Keratinocyte (primary cell): Measurements from ENCODE around the gene ZNF789. TPM values are rescaled to one million over a fixed set of nuclear protein-coding genes. Genes with fewer than 3 reads are reported as not detected.

Experiments used
- DNase-seq: peaks from one replicate; pipeline ENCODE4 v3.0.0-alpha.2; 2011; ENCODE audit warnings: low read depth, missing footprints, low spot score
- FAIRE-seq: peaks from 2 replicates; lab custom pipeline; 2011; peaks lifted over from hg19 to GRCh38; lab: Jason Lieb, UNC
- H2AFZ ChIP-seq: 2 replicates; pipeline ENCODE4 v1.6.0; 2012; ENCODE audit warnings: low read length, control low read depth, inconsistent platforms; ENCODE audit not compliant: control insufficient read depth
- H3K27ac ChIP-seq: 2 replicates; pipeline ENCODE4 v1.5.1; 2011; ENCODE audit warnings: low read length; ENCODE audit not compliant: control insufficient read depth, insufficient read depth
- H3K27me3 ChIP-seq: 3 replicates; pipeline ENCODE4 v1.6.0; 2011; ENCODE audit warnings: low read length; ENCODE audit not compliant: control insufficient read depth, insufficient read depth; ENCODE audit errors: extremely low read depth
- H3K36me3 ChIP-seq, 2 experiments: 2 replicates in 1 of 2; 3 replicates in 1 of 2; pipeline ENCODE4 v1.5.1; 2011; ENCODE audit warnings: low read length in 2 of 2, mild to moderate bottlenecking in 1 of 2; ENCODE audit not compliant: control insufficient read depth in 2 of 2, insufficient read depth in 2 of 2; ENCODE audit errors: extremely low read depth in 1 of 2
- H3K4me1 ChIP-seq: 3 replicates; pipeline ENCODE4 v1.5.1; 2011; ENCODE audit warnings: low read length; ENCODE audit not compliant: control insufficient read depth, insufficient read depth; ENCODE audit errors: extremely low read depth
- H3K4me2 ChIP-seq: 3 replicates; pipeline ENCODE4 v1.6.0; 2011; ENCODE audit warnings: low read depth, low read length; ENCODE audit not compliant: control insufficient read depth, insufficient read depth; ENCODE audit errors: extremely low read depth
- H3K4me3 ChIP-seq, 3 experiments: fragments of 200-600 bp in 1 of 3; sonication (generic) in 1 of 3; 2 replicates in 2 of 3; 3 replicates in 1 of 3; pipeline ENCODE4 v1.5.1; 2011 to 2016; ENCODE audit warnings: low read length in 3 of 3, mild to moderate bottlenecking in 3 of 3, control low read depth in 2 of 3, inconsistent platforms in 1 of 3, low read depth in 1 of 3, mixed read lengths in 1 of 3, mixed run types in 1 of 3, moderate library complexity in 1 of 3; ENCODE audit not compliant: control insufficient read depth in 2 of 3, insufficient read depth in 2 of 3; ENCODE audit errors: extremely low read depth in 1 of 3
- H3K79me2 ChIP-seq: 2 replicates; pipeline ENCODE4 v1.6.0; 2012; ENCODE audit warnings: low read length; ENCODE audit not compliant: control insufficient read depth, insufficient read depth
- H3K9ac ChIP-seq: 3 replicates; pipeline ENCODE4 v1.6.0; 2011; ENCODE audit warnings: low read length; ENCODE audit not compliant: control insufficient read depth, insufficient read depth; ENCODE audit errors: extremely low read depth
- H3K9me1 ChIP-seq: 3 replicates; pipeline ENCODE4 v1.6.0; 2011; ENCODE audit warnings: low read length; ENCODE audit not compliant: control insufficient read depth, insufficient read depth; ENCODE audit errors: extremely low read depth
- H3K9me3 ChIP-seq: 2 replicates; pipeline ENCODE4 v1.5.1; 2012; ENCODE audit warnings: low read depth, low read length; ENCODE audit not compliant: control insufficient read depth
- H4K20me1 ChIP-seq: 3 replicates; pipeline ENCODE4 v1.6.0; 2011; ENCODE audit warnings: low read length; ENCODE audit not compliant: control insufficient read depth, insufficient read depth; ENCODE audit errors: extremely low read depth
- EZH2 ChIP-seq: IDR thresholded peaks from one replicate; pipeline ENCODE4 v1.6.1; 2012; ENCODE audit warnings: inconsistent platforms, mild to moderate bottlenecking, low read length, moderate library complexity
- dilution Hi-C: fragments of 300-500 bp; cut with MboI; formaldehyde crosslinking; loops from one replicate; pipeline ENCODE4 v1.7.0; 2020; ENCODE audit warnings: low sequenced_read_pairs; ENCODE audit not compliant: extremely low pct_ligation_motif_present
- polyA plus RNA-seq, 5 experiments: library from polyadenylated mRNA; depleted of rRNA in 3 of 5; stranded (reverse) in 3 of 5; stranded (forward) in 1 of 5; unstranded in 1 of 5; fragments of >200 nt; gene quantifications; 1 replicate in 1 of 5; 2 replicates in 3 of 5; 3 replicates in 1 of 5; pipeline versions ENCODE4 v1.2.1 to v1.2.3, GENCODE V29; 2011 to 2012; ENCODE audit warnings: missing spikeins in 2 of 5, low read depth in 1 of 5, low replicate concordance in 1 of 5
- TF ChIP-seq, protein P1 (sequence below), 3 experiments: IDR thresholded peaks in 1 of 3; conservative IDR thresholded peaks in 1 of 3; optimal IDR thresholded peaks in 1 of 3; 2 replicates in 2 of 3; 3 replicates in 1 of 3; pipeline versions ENCODE3 to v1.5.1; 2011; ENCODE audit warnings: low read length in 3 of 3, mild to moderate bottlenecking in 3 of 3, moderate library complexity in 2 of 3, control low read depth in 1 of 3, inconsistent platforms in 1 of 3; ENCODE audit not compliant: insufficient read depth in 2 of 3; ENCODE audit errors: extremely low read depth in 1 of 3

The ZNF789 gene
- polyA plus RNA-seq, 1 donor (not counting 4 experiments of a cell fraction or from before 2014, with no cell fraction given), result 17.5 TPM

DNA sequence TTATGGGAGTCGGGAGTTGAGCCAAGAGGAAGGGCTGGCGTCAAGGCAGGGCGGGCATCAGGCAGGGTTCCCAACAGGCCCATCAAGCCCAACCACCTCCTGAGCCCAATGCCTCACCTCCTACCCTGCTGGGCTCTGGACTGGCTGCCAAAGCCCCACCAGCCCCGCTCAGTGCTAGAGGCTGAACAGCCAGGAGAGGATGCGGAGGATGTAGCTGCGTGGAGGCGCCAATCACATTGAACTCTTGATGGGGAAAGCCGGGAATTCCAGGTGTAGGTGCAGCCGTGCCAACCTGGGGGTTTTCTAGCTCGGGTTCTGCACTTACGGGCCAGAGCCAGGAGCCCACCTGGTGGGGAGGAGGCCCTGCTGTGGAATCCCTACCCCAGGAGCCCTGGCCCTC lies 19.6 kb upstream of the ZNF789 start:
- H3K79me2 ChIP-seq, result peaks cover 19% of the 10 kb centered on the region
- H3K4me2 ChIP-seq, result no peak overlapping the region
- no peak overlapping the region for H2AFZ ChIP-seq
- H3K27me3 ChIP-seq, result no peaks in the 10 kb centered on the region
- H4K20me1 ChIP-seq, result no peaks in the 10 kb centered on the region
- no peaks in the 10 kb centered on the region for H3K9me3 ChIP-seq
- DNase-seq (no peak), FAIRE-seq (no peak)
- no peaks in the 10 kb centered on the region for H3K9me1 ChIP-seq
- TF ChIP-seq, protein P1, sequence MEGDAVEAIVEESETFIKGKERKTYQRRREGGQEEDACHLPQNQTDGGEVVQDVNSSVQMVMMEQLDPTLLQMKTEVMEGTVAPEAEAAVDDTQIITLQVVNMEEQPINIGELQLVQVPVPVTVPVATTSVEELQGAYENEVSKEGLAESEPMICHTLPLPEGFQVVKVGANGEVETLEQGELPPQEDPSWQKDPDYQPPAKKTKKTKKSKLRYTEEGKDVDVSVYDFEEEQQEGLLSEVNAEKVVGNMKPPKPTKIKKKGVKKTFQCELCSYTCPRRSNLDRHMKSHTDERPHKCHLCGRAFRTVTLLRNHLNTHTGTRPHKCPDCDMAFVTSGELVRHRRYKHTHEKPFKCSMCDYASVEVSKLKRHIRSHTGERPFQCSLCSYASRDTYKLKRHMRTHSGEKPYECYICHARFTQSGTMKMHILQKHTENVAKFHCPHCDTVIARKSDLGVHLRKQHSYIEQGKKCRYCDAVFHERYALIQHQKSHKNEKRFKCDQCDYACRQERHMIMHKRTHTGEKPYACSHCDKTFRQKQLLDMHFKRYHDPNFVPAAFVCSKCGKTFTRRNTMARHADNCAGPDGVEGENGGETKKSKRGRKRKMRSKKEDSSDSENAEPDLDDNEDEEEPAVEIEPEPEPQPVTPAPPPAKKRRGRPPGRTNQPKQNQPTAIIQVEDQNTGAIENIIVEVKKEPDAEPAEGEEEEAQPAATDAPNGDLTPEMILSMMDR (optimal IDR thresholded peaks at IDR 0.05 in 1 of 3, IDR thresholded peaks at IDR 0.05 in 1 of 3, conservative IDR thresholded peaks at IDR 0.05 in 1 of 3; ENCODE audit: extremely low read depth in 1 of 3, insufficient read depth in 2 of 3, low read length in 3 of 3), result no peak
- no peak for TF ChIP-seq EZH2
- H3K9ac ChIP-seq, result no peak overlapping the region
- no peak overlapping the region for H3K4me3 ChIP-seq
- H3K36me3 ChIP-seq, result peaks cover 52 to 76% of the 10 kb centered on the region in 2 experiments
- H3K4me1 ChIP-seq, result no peaks in the 10 kb centered on the region
- H3K27ac ChIP-seq, result no peak overlapping the region
- dilution Hi-C loops, result no loop called here

DNA sequence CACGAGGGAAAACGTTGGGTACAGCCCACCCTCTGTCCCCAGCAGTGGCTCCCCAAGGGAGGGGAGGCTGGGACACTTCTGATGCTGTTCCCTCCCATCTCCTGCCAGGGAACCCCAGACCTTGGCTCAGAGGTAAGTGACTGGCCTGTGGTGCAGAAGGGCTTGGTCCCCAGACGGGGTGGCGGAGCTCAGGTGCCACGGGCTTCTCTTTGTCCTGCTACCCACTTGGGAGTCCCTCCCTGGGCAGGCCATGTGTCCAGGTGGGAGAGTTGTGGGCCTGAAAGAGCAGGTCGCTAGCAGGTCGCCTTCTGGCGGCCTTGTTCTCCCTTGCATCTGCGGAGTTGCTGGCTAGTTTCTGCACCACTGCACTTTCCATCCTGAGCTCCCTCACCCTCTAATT lies 16.8 kb upstream of the ZNF789 start:
- peaks cover 46% of the 10 kb centered on the region for H3K79me2 ChIP-seq
- peaks cover under 1% of the 10 kb centered on the region for H3K9me1 ChIP-seq
- H3K4me1 ChIP-seq, result peaks cover 6% of the 10 kb centered on the region
- peaks cover 17% of the 10 kb centered on the region for H4K20me1 ChIP-seq
- DNase-seq (no peak), FAIRE-seq (no peak)
- no peaks in the 10 kb centered on the region for H3K27me3 ChIP-seq
- no peak overlapping the region for H2AFZ ChIP-seq
- H3K9ac ChIP-seq, result no peak overlapping the region
- no peak overlapping the region for H3K4me2 ChIP-seq
- peaks cover 42 to 81% of the 10 kb centered on the region in 2 experiments for H3K36me3 ChIP-seq
- no peaks in the 10 kb centered on the region for H3K9me3 ChIP-seq
- H3K4me3 ChIP-seq, result no peak overlapping the region
- TF ChIP-seq EZH2, result no peak
- TF ChIP-seq, protein P1 (optimal IDR thresholded peaks at IDR 0.05 in 1 of 3, IDR thresholded peaks at IDR 0.05 in 1 of 3, conservative IDR thresholded peaks at IDR 0.05 in 1 of 3; ENCODE audit: extremely low read depth in 1 of 3, insufficient read depth in 2 of 3, low read length in 3 of 3), result no peak
- H3K27ac ChIP-seq, result no peak overlapping the region
- dilution Hi-C loops, result no loop called here
